ENCODE data around the gene LEFTY1. TPM values are rescaled to one million over a fixed set of nuclear protein-coding genes. Genes with fewer than 3 reads are reported as not detected.

Gene LEFTY1
- total and polyA plus RNA-seq, 9 of the 15 experiments (the other 6 are each of a cell fraction or from before 2014, with no cell fraction given): 0.07 to 0.24 (median 0.17) TPM; not detected in 5

- TF ChIP-seq DEAF1 (CRISPR knock-in tag; IDR thresholded peaks at IDR 0.05) (0 out of 2 replicates have a peak, but pooled peaks have one; percentile 30), TEAD1 (CRISPR knock-in tag; IDR thresholded peaks at IDR 0.05) (peak in 1 of 2 experiments; percentile 57; a peak in 1 of 4 replicates), ZSCAN32 (CRISPR knock-in tag; IDR thresholded peaks at IDR 0.05) (no peak), SRF (CRISPR knock-in tag; IDR thresholded peaks at IDR 0.05) (peak in 1 of 2 experiments; percentile 79; a peak in 2 of 4 replicates), ADNP (tag; IDR thresholded peaks at IDR 0.05) (no peak), ZNF445 (CRISPR knock-in tag; IDR thresholded peaks at IDR 0.05; ENCODE audit: low read depth) (peak; percentile 45; the same call in 1 of the 2 replicates), ZNF707 (CRISPR knock-in tag; conservative IDR thresholded peaks at IDR 0.05) (0 out of 2 replicates have a peak, but pooled peaks have one; percentile 9), WHSC1 (IDR thresholded peaks at IDR 0.05; ENCODE audit: low read length) (no peak), ZNF584 (CRISPR knock-in tag; IDR thresholded peaks at IDR 0.05; ENCODE audit: low read depth) (no peak), CHD1 (IDR thresholded peaks at IDR 0.05; ENCODE audit: low read length) (no peak), CAMTA2 (CRISPR knock-in tag; conservative IDR thresholded peaks at IDR 0.05) (no peak), RCOR1 (IDR thresholded peaks at IDR 0.05; ENCODE audit: borderline replicate concordance in 1 of 2, low read depth in 2 of 2, low read length in 2 of 2) (peak in 1 of 2 experiments; percentile 53; a peak in 2 of 4 replicates), TAL1 (IDR thresholded peaks at IDR 0.05) (no peak), CREBBP (IDR thresholded peaks at IDR 0.05; ENCODE audit: low read depth, low read length) (no peak), ESRRB (CRISPR knock-in tag; IDR thresholded peaks at IDR 0.05; ENCODE audit: borderline replicate concordance) (no peak), E2F3 (CRISPR knock-in tag; IDR thresholded peaks at IDR 0.05) (0 out of 2 replicates have a peak, but pooled peaks have one; percentile 13), HINFP (tag; conservative IDR thresholded peaks at IDR 0.05; ENCODE audit: low read depth) (no peak), DPF2 (IDR thresholded peaks at IDR 0.05) (peak; percentile 15; the same call in 1 of the 2 replicates), ZBTB8A (IDR thresholded peaks at IDR 0.05; ENCODE audit: partially characterized antibody) (no peak), E2F4 (CRISPR knock-in tag; IDR thresholded peaks at IDR 0.05; ENCODE audit: low read depth) (no peak), NCOA1 (IDR thresholded peaks at IDR 0.05; ENCODE audit: low read depth) (peak; percentile 72), PREB (CRISPR knock-in tag; IDR thresholded peaks at IDR 0.05) (no peak), SNRNP70 (optimal IDR thresholded peaks at IDR 0.05; ENCODE audit: low read depth, low read length) (no peak)
Observed at GRCh38 chr1:225923692-225924555, 35.0 kb upstream of the LEFTY1 start, which contains the start of gene PYCR2 (continued).

All from K562 (cell line).